Germinal center (tissue), 1 donor: ENCODE results near the gene C8A.

Experiments used
- DNase-seq: peaks from one replicate; pipeline ENCODE4 v3.0.0; 2012; ENCODE audit warnings: mixed read lengths, low spot score

C8A gene

DNA sequence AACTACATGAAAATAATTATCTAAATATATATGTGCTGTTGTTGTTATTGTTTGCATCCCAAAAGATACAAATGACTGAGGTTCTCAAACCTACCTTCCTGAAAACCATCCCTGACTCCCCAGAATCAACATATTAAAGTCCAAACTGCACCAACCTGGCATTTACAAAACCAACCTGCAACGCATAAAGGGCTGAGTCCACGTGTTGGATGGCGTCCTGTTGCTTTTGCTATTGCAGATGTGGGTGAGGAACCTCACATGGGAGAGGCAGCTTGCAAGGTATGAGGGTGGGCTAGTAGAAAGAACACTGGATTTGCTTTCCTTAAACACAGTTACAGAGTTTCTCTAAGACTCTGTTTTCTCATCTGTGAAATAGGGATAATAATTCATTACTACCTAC lies 112.8 kb downstream of the C8A start:
- DNase-seq: no peak
